Cortex of kidney (tissue), 1 donor: ENCODE data around the gene FNDC4.

Experiments
- DNase-seq: peaks from one replicate; lab custom pipeline; 2025; lab: John Stamatoyannopoulos, UW

The FNDC4 gene

GRCh38 chr2:27494284-27494943, 586 bp downstream of the FNDC4 start:
- no peak for DNase-seq

DNA sequence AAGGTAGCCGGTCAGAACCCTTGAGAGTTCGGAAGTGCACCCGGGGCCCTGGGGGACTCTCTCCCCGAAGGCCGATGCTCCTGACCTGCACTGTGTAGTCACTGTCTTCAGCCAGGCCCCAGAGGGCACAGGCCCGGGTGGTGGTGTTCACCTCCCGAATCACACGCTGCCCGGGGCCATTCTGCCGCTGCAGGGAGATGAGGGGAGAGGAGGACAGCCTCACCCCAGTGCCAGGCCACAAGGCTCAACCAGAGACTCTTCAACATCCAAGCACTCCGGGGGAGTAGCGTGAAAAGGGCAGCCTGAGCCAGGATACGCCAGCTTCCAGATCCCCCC, 1.1 kb downstream of the FNDC4 start:
- no peak for DNase-seq

GRCh38 chr2:27492557-27492956, 2.4 kb downstream of the FNDC4 start:
- DNase-seq, result no peak

- no peak for DNase-seq
Measured at GRCh38 chr2:27489498-27490397, 5.3 kb downstream of the FNDC4 start, which contains the start of gene IFT172. Gene IFT172, minus strand, starts transcription at chr2:27489743. Its CDS starts 90 bp downstream, at chr2:27489653.

DNA sequence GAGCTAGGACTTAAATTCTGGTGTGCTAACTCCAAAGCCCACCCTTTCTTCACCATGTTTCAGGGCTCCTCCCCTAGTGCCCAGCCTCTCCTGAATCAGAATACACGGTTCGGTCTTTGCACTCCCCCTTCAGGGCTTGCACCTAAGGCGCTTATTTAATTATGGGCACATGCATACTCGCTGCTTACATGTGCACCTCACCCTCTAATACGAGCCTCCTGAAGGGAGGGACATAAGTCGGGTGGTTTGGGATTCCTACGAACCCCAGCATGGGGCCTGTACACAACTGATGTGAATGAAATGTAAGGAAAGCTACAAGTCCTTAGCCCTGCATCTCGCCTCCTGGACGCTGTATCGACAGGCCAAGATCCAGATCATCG, 5.9 kb downstream of the FNDC4 start:
- no peak for DNase-seq

DNA sequence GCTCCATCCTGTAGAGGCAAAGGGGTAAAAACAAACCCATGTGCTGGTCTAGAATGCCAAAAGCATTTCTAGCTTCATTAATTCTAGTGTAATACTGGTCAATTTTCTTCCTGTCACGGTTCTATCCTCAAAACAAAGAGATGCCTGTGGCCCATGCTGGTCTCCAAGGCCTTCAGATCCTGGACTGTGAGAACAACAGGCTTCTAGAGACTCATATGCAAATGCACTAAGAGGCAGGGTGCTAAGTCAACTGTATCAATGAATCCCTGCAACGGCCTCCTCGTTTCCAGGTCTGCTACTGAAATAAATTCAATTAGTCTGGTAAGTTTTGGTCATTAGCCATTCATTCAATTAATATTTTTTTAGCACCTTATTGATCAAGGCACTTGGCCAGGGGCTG, 9.5 kb downstream of the FNDC4 start:
- no peak for DNase-seq

DNA sequence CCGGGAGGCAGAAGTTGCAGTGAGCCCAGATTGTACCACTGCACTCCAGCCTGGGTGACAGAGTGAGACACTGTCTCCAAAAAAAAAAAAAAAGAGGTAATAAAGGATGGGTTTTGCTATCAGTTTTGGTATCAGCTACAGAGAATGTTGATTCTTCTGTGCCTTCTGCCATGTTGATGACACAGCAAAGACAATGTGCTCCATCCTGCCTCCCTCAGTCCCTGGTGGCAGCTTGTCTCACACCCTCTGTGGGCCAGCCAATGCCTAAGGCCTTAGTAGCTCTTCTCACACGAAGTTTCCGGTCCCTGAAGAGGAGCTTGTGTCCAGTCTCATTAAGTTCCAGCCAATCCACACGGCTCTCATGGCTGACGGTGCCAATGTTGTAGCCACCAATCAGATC, 23.0 kb downstream of the FNDC4 start:
- DNase-seq, result no peak

DNA sequence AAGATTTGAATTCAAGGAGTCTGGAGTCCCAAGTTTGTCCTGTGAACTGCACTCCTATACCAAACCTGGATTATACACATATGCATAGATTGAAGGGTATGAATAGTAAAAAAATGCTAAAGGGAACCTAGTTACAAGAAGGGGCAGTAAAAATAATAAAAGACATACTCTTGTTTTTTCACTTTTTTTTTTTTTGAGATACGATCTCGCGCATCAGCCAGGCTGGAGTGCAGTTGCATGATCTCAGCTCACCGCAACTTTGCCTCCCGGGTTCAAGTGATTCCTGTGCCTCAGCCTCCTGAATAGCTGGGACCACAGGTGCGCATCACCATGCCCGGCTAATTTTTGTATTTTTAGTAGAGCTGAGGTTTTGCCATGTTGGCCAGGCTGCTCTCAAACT, 30.6 kb downstream of the FNDC4 start:
- no peak for DNase-seq

DNA sequence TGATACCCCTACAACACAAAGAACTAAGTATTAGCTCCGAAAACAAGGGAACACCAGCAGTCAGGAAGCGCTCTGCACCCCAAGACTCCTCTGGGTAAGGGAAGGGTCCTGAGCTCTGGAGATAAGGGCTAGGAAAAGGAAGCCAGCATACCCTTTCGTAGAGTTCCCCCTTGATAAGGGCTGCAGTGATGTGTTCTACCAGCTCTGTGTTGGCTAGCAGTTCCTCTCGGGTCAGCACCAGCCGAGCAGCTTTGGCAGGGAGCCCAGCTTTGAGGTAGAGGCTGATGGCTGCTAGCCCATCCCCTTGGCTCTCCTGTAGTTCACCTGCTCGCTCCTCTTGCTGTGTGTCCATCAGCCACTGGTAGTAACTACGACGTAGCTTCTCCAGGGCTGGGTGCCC, 33.9 kb downstream of the FNDC4 start:
- DNase-seq, result no peak

GRCh38 chr2:27453968-27454367, 41.0 kb downstream of the FNDC4 start:
- DNase-seq, result no peak

DNA sequence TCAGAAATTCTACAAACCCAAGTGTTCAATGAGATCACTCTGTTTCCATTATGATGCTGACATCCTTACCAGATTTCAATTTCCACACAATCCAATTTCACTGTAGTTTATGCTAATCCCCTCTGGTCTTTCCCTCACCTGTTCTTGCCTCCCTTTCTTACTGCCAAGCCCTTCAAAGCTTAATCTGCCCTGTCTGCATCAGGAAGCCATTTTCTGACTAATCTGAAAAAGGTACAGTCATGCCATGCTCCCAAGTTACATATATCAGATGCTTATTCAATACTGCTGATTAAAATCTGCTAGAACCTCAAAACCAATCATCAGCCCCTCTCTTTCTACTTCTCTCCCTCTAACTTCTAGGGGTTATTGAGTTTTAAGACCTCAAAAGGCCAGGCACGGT, 43.9 kb downstream of the FNDC4 start:
- DNase-seq, result no peak

- DNase-seq, result no peak
Measured at GRCh38 chr2:27448381-27448780, 46.6 kb downstream of the FNDC4 start.

- DNase-seq, result no peak
Measured at GRCh38 chr2:27446057-27446456, 48.9 kb downstream of the FNDC4 start.

- DNase-seq, result no peak
Measured at GRCh38 chr2:27445615-27446014, 49.4 kb downstream of the FNDC4 start.

GRCh38 chr2:27445155-27445554, 49.8 kb downstream of the FNDC4 start:
- DNase-seq, result no peak

- DNase-seq, result no peak
Measured at GRCh38 chr2:27442920-27443282, 52.1 kb downstream of the FNDC4 start.

- DNase-seq, result no peak
Measured at GRCh38 chr2:27441958-27442919, 52.8 kb downstream of the FNDC4 start, which contains the start of gene KRTCAP3. Gene KRTCAP3, plus strand, starts transcription at chr2:27442381. Its CDS starts 32 bp downstream, at chr2:27442413.
